Measurements from ENCODE around the gene APOO.

The APOO gene

GRCh38 chrX:23911126-23911835 lies 3.5 kb upstream of the APOO start:
- H2BK15ac ChIP-seq (replicated peaks; ENCODE audit: low read depth) = no peak overlapping the region
- no peaks in the 10 kb centered on the region for H3K79me1 ChIP-seq (ENCODE audit: low read length)
- no peak overlapping the region for H3K4me3 ChIP-seq (ENCODE audit: low read length)
- no peak overlapping the region for H3K4me2 ChIP-seq (ENCODE audit: low read length)
- no peaks in the 10 kb centered on the region for H3K27me3 ChIP-seq (ENCODE audit: insufficient read depth, low read length, poor library complexity)
- no peak overlapping the region for H3K9ac ChIP-seq (ENCODE audit: low read length)
- H3K36me3 ChIP-seq (ENCODE audit: control insufficient read depth, insufficient read depth, low read length) = no peaks in the 10 kb centered on the region
- no peak overlapping the region for H3K27ac ChIP-seq (ENCODE audit: low read depth, low read length)
- no peak overlapping the region for H3K23ac ChIP-seq (ENCODE audit: low read length)
- whole genome bisulfite sequencing (ENCODE audit: extremely low coverage, insufficient coverage, low lambda C conversion rate) = no CpG with 5 or more reads among the region's 5 CpGs
- H2AK5ac ChIP-seq (ENCODE audit: low read length) = no peak overlapping the region
- H3K4ac ChIP-seq (ENCODE audit: low read depth, low read length) = no peak overlapping the region
- H3K4me1 ChIP-seq (ENCODE audit: control insufficient read depth, low read depth, low read length) = no peaks in the 10 kb centered on the region
- no peak overlapping the region for H2BK120ac ChIP-seq (ENCODE audit: low read depth, low read length)
- H3K79me2 ChIP-seq (ENCODE audit: control insufficient read depth, insufficient read depth, low read length) = no peaks in the 10 kb centered on the region
- no peak overlapping the region for H2BK5ac ChIP-seq (ENCODE audit: low read length)
- H3K56ac ChIP-seq (ENCODE audit: low read length) = no peak overlapping the region
- no peak overlapping the region for H3K18ac ChIP-seq (ENCODE audit: low read length)
- H4K5ac ChIP-seq (ENCODE audit: low read length) = no peak overlapping the region
- DNase-seq = no peak
- H4K8ac ChIP-seq (ENCODE audit: low read depth, low read length) = no peak overlapping the region

- Histone ChIP-seq H2AK5ac (ENCODE audit: low read length) (no peak overlapping the region), H3K27ac (ENCODE audit: low read depth, low read length) (no peak overlapping the region), H3K36me3 (ENCODE audit: control insufficient read depth, insufficient read depth, low read length) (no peaks in the 10 kb centered on the region), H3K9ac (ENCODE audit: low read length) (no peak overlapping the region), H4K5ac (ENCODE audit: low read length) (no peak overlapping the region), H3K56ac (ENCODE audit: low read length) (no peak overlapping the region), H3K4me2 (ENCODE audit: low read length) (no peak overlapping the region), H3K79me2 (ENCODE audit: control insufficient read depth, insufficient read depth, low read length) (no peaks in the 10 kb centered on the region), H3K4me1 (ENCODE audit: control insufficient read depth, low read depth, low read length) (no peaks in the 10 kb centered on the region), H3K18ac (ENCODE audit: low read length) (no peak overlapping the region), H3K27me3 (ENCODE audit: insufficient read depth, low read length, poor library complexity) (no peaks in the 10 kb centered on the region), H3K4ac (ENCODE audit: low read depth, low read length) (no peak overlapping the region), H3K23ac (ENCODE audit: low read length) (no peak overlapping the region), H3K4me3 (ENCODE audit: low read length) (no peak overlapping the region), H2BK5ac (ENCODE audit: low read length) (no peak overlapping the region), H4K8ac (ENCODE audit: low read depth, low read length) (no peak overlapping the region), H3K79me1 (ENCODE audit: low read length) (no peaks in the 10 kb centered on the region), H2BK120ac (ENCODE audit: low read depth, low read length) (no peak overlapping the region), H2BK15ac (replicated peaks; ENCODE audit: low read depth) (no peak overlapping the region)
- no CpG with 5 or more reads among the region's 13 CpGs for WGBS (ENCODE audit: extremely low coverage, insufficient coverage, low lambda C conversion rate)
- peak; percentile 36 for DNase-seq
Measured at GRCh38 chrX:23908219-23909004, 674 bp upstream of the APOO start.

- Histone ChIP-seq H3K4me1 (ENCODE audit: control insufficient read depth, low read depth, low read length) (no peaks in the 10 kb centered on the region), H3K56ac (ENCODE audit: low read length) (peak overlapping the region; percentile 86), H3K79me1 (ENCODE audit: low read length) (no peaks in the 10 kb centered on the region), H3K18ac (ENCODE audit: low read length) (peak overlapping the region; percentile 52), H3K23ac (ENCODE audit: low read length) (no peak overlapping the region), H2AK5ac (ENCODE audit: low read length) (no peak overlapping the region), H3K9ac (ENCODE audit: low read length) (peak overlapping the region; percentile 80), H2BK5ac (ENCODE audit: low read length) (no peak overlapping the region), H3K36me3 (ENCODE audit: control insufficient read depth, insufficient read depth, low read length) (no peaks in the 10 kb centered on the region), H3K4ac (ENCODE audit: low read depth, low read length) (no peak overlapping the region), H3K4me3 (ENCODE audit: low read length) (peak overlapping the region; percentile 65), H3K27ac (ENCODE audit: low read depth, low read length) (peak overlapping the region; percentile 66), H3K27me3 (ENCODE audit: insufficient read depth, low read length, poor library complexity) (no peaks in the 10 kb centered on the region), H4K8ac (ENCODE audit: low read depth, low read length) (no peak overlapping the region), H2BK120ac (ENCODE audit: low read depth, low read length) (no peak overlapping the region), H3K4me2 (ENCODE audit: low read length) (peak overlapping the region; percentile 42), H3K79me2 (ENCODE audit: control insufficient read depth, insufficient read depth, low read length) (no peaks in the 10 kb centered on the region), H2BK15ac (replicated peaks; ENCODE audit: low read depth) (no peak overlapping the region), H4K5ac (ENCODE audit: low read length) (no peak overlapping the region)
- DNase-seq = peak; percentile 37
- no CpG with 5 or more reads among the region's 12 CpGs for WGBS (ENCODE audit: extremely low coverage, insufficient coverage, low lambda C conversion rate)
Measured at GRCh38 chrX:23907111-23907497, 634 bp downstream of the APOO start.

GRCh38 chrX:23904096-23904495 lies 3.6 kb downstream of the APOO start:
- no CpG with 5 or more reads among the region's 2 CpGs for WGBS (ENCODE audit: extremely low coverage, insufficient coverage, low lambda C conversion rate)
- Histone ChIP-seq H3K23ac (ENCODE audit: low read length) (no peak overlapping the region), H3K4me2 (ENCODE audit: low read length) (no peak overlapping the region), H2AK5ac (ENCODE audit: low read length) (no peak overlapping the region), H2BK5ac (ENCODE audit: low read length) (no peak overlapping the region), H4K8ac (ENCODE audit: low read depth, low read length) (no peak overlapping the region), H3K4me3 (ENCODE audit: low read length) (no peak overlapping the region), H3K56ac (ENCODE audit: low read length) (no peak overlapping the region), H3K4ac (ENCODE audit: low read depth, low read length) (no peak overlapping the region), H3K36me3 (ENCODE audit: control insufficient read depth, insufficient read depth, low read length) (no peaks in the 10 kb centered on the region), H3K9ac (ENCODE audit: low read length) (no peak overlapping the region), H4K5ac (ENCODE audit: low read length) (no peak overlapping the region), H3K79me2 (ENCODE audit: control insufficient read depth, insufficient read depth, low read length) (no peaks in the 10 kb centered on the region), H3K79me1 (ENCODE audit: low read length) (no peaks in the 10 kb centered on the region), H3K27me3 (ENCODE audit: insufficient read depth, low read length, poor library complexity) (no peaks in the 10 kb centered on the region), H2BK120ac (ENCODE audit: low read depth, low read length) (no peak overlapping the region), H2BK15ac (replicated peaks; ENCODE audit: low read depth) (no peak overlapping the region), H3K27ac (ENCODE audit: low read depth, low read length) (no peak overlapping the region), H3K4me1 (ENCODE audit: control insufficient read depth, low read depth, low read length) (no peaks in the 10 kb centered on the region), H3K18ac (ENCODE audit: low read length) (no peak overlapping the region)
- DNase-seq = peak; percentile 81

- H4K8ac ChIP-seq (ENCODE audit: low read depth, low read length) = no peak overlapping the region
- H3K27ac ChIP-seq (ENCODE audit: low read depth, low read length) = no peak overlapping the region
- no peak overlapping the region for H3K56ac ChIP-seq (ENCODE audit: low read length)
- H2BK15ac ChIP-seq (replicated peaks; ENCODE audit: low read depth) = no peak overlapping the region
- no peak overlapping the region for H3K18ac ChIP-seq (ENCODE audit: low read length)
- H2AK5ac ChIP-seq (ENCODE audit: low read length) = no peak overlapping the region
- H3K36me3 ChIP-seq (ENCODE audit: control insufficient read depth, insufficient read depth, low read length) = no peaks in the 10 kb centered on the region
- H3K27me3 ChIP-seq (ENCODE audit: insufficient read depth, low read length, poor library complexity) = no peaks in the 10 kb centered on the region
- no peaks in the 10 kb centered on the region for H3K79me1 ChIP-seq (ENCODE audit: low read length)
- WGBS (ENCODE audit: extremely low coverage, insufficient coverage, low lambda C conversion rate) = no CpG with 5 or more reads among the region's 2 CpGs
- no peak overlapping the region for H2BK120ac ChIP-seq (ENCODE audit: low read depth, low read length)
- H3K4me1 ChIP-seq (ENCODE audit: control insufficient read depth, low read depth, low read length) = no peaks in the 10 kb centered on the region
- H3K4me3 ChIP-seq (ENCODE audit: low read length) = no peak overlapping the region
- peak; percentile 46 for DNase-seq
- H3K9ac ChIP-seq (ENCODE audit: low read length) = no peak overlapping the region
- H3K79me2 ChIP-seq (ENCODE audit: control insufficient read depth, insufficient read depth, low read length) = no peaks in the 10 kb centered on the region
- no peak overlapping the region for H3K23ac ChIP-seq (ENCODE audit: low read length)
- H3K4me2 ChIP-seq (ENCODE audit: low read length) = no peak overlapping the region
- H4K5ac ChIP-seq (ENCODE audit: low read length) = no peak overlapping the region
- H2BK5ac ChIP-seq (ENCODE audit: low read length) = no peak overlapping the region
- no peak overlapping the region for H3K4ac ChIP-seq (ENCODE audit: low read depth, low read length)
Measured at GRCh38 chrX:23902419-23902818, 5.3 kb downstream of the APOO start.
